NB4 (cell line): Measurements from ENCODE around the gene LIMD2.

Source experiments
- CTCF ChIP-seq: IDR thresholded peaks from one replicate; pipeline ENCODE4 v1.5.1; 2012; ENCODE audit warnings: low read depth, low read length
- POLR2A ChIP-seq: IDR thresholded peaks from 2 replicates; pipeline ENCODE4 v1.6.1; 2011; ENCODE audit warnings: mild to moderate bottlenecking; ENCODE audit not compliant: insufficient read length; ENCODE audit errors: extremely low read depth

- TF ChIP-seq CTCF = no peak
- TF ChIP-seq POLR2A = no peak
These were observed 10.4 kb downstream of the LIMD2 start for GRCh38 chr17:63689479-63689878.
